Omental fat pad (tissue), 4 donors: Measurements from ENCODE around the gene IL22RA2. TPM values are rescaled to one million over a fixed set of nuclear protein-coding genes. Genes with fewer than 3 reads are reported as not detected.
A peak's percentile ranks its signal among the peaks of the same experiment; 100 is the strongest.

Experiments used
- ATAC-seq: fragments of 150-250 bp; one replicate; pipeline ENCODE4 v1.9.1; 2016; ENCODE audit warnings: mild to moderate bottlenecking, moderate library complexity; ENCODE audit not compliant: low FRiP score
- DNase-seq: peaks from one replicate; pipeline ENCODE4 v3.0.0-alpha.2; 2019; ENCODE audit warnings: low spot score
- CTCF ChIP-seq, 3 donors: fragments of 450-650 bp; IDR thresholded peaks; one replicate each; pipeline ENCODE4 v1.5.1; 2016 to 2017; ENCODE audit warnings: antibody characterized with exemption in 3 of 3, mild to moderate bottlenecking in 3 of 3, moderate library complexity in 2 of 3
- total RNA-seq, 4 donors: library from RNA; depleted of rRNA; stranded (reverse); fragments of >200 nt; gene quantifications; one replicate each; pipeline ENCODE4 v1.1.0, GENCODE V29; 2016

The IL22RA2 gene
- total RNA-seq, 4 donors from 2014 or later, result not detected

DNA sequence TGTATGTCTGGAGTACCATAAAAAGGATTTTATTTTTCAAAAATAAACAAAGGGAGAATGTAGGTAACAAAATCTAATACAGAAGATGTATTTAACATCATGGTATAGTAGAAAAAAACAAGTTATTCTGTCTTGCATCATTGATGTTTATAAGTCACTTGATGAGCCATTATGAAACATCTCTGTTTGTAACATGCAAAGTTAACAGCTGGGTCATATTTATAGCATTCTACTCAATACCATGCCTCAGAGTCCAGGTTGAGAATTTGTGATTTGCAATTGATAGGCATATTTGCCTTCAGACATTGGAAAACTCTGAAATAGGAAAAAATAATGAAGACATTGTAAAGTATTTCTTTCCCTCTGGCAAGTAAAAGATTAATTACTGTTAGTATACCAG is 76.4 kb downstream of the IL22RA2 start:
- DNase-seq (no peak), ATAC-seq (no peak)
- no peak for TF ChIP-seq CTCF (IDR thresholded peaks at IDR 0.05)

- TF ChIP-seq CTCF (IDR thresholded peaks at IDR 0.05), result no peak
- DNase-seq (no peak), ATAC-seq (no peak)
Measured at GRCh38 chr6:137095651-137096238, 77.7 kb downstream of the IL22RA2 start.

DNA sequence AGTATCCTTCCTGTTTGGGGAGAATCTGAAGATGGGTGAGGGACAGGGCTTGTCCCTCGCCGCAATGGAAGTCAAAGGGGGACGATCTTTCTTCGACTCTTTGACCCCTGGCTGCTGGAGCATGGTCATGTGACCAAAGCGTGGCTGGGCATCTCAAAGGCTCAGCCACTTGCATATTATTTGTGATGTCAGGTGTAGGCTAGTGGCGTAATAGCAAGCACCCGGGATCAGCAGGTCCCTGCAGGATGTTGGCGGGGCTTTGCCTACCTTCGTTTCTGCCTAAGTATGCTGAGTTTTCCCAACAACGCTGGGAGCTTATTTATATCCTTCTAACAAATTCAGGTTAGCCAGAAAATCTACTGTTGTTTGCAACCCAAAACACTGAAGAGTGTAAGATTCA is 78.4 kb downstream of the IL22RA2 start:
- DNase-seq (no peak), ATAC-seq (no peak)
- no peak for TF ChIP-seq CTCF (IDR thresholded peaks at IDR 0.05)

- peak; percentile 79 for ATAC-seq
Measured at GRCh38 chr6:137094411-137095008, 78.9 kb downstream of the IL22RA2 start.

More at GRCh38 chr6:137094411-137095008, 78.9 kb downstream of the IL22RA2 start:
- peak in 1 of 3 donors; percentile 33 for TF ChIP-seq CTCF (IDR thresholded peaks at IDR 0.05)
- DNase-seq, result peak; percentile 24

Other genes with a start within 250 kb of the IL22RA2 start
- gene IL20RA, start 128.7 kb downstream of the IL22RA2 start, total RNA-seq, result 1 to 10 TPM; 1.1 to 4.6 (median 1.4) TPM
- 100 to 1,000 TPM; 104 to 261 (median 147) TPM for gene IFNGR1, start 45.7 kb upstream of the IL22RA2 start, total RNA-seq